ENCODE results near the gene LRGUK. TPM values are rescaled to one million over a fixed set of nuclear protein-coding genes. Genes with fewer than 3 reads are reported as not detected.

Gene LRGUK
- total and polyA plus RNA-seq, 2 of the 4 experiments (the other 2 are of a cell fraction), result 0.07 TPM; not detected in 1

GRCh38 chr7:134307320-134307719 is 180.2 kb downstream of the LRGUK start:
- Histone ChIP-seq H3K27ac (ENCODE audit: insufficient read depth, low read length) (no peak overlapping the region), H3K9me3 (ENCODE audit: control insufficient read depth, insufficient read depth, low read length) (no peaks in the 10 kb centered on the region), H3K4me1 (ENCODE audit: control insufficient read depth, insufficient read depth, low read length) (peaks cover under 1% of the 10 kb centered on the region; the same call in 1 of the 2 replicates), H3K4ac (ENCODE audit: low read depth, low read length) (no peak overlapping the region), H3K9me1 (ENCODE audit: insufficient read depth, low read length) (peaks cover 4% of the 10 kb centered on the region; the same call in 1 of the 2 replicates), H3K18ac (ENCODE audit: low read depth, low read length) (no peak overlapping the region), H3K9ac (ENCODE audit: low read depth, low read length) (no peak overlapping the region), H3K79me1 (ENCODE audit: low read depth in 1 of 2, low read length in 2 of 2) (peaks cover 6 to 11% of the 10 kb centered on the region in 2 experiments; a peak in 3 of 4 replicates), H3K36me3 (ENCODE audit: control insufficient read depth, insufficient read depth, low read length) (peaks cover 6% of the 10 kb centered on the region; the same call in 1 of the 2 replicates), H2BK20ac (ENCODE audit: low read depth, low read length) (no peak overlapping the region), H3K14ac (replicated peaks; ENCODE audit: low read depth, low read length) (no peak overlapping the region), H3K27me3 (ENCODE audit: control insufficient read depth, insufficient read depth, low read length) (no peaks in the 10 kb centered on the region), H3K23ac (ENCODE audit: low read depth, low read length) (no peak overlapping the region), H2BK120ac (ENCODE audit: low read depth, low read length) (no peak overlapping the region), H2BK15ac (ENCODE audit: low read depth, low read length) (no peak overlapping the region), H2AK5ac (ENCODE audit: low read depth, low read length) (no peak overlapping the region), H4K91ac (ENCODE audit: insufficient read depth, low read depth, low read length) (no peak overlapping the region), H4K20me1 (ENCODE audit: insufficient read depth, low read length) (no peaks in the 10 kb centered on the region), H2AK9ac (replicated peaks; ENCODE audit: low read depth, low read length, poor library complexity) (no peak overlapping the region), H2BK5ac (ENCODE audit: low read depth, low read length, poor library complexity, severe bottlenecking) (no peak overlapping the region), H4K5ac (ENCODE audit: low read depth, low read length) (no peak overlapping the region), H4K8ac (ENCODE audit: low read depth in 2 of 2, low read length in 2 of 2) (no peak overlapping the region), H3K56ac (ENCODE audit: extremely low read depth, insufficient read depth, low read length) (no peak overlapping the region), H3K4me2 (ENCODE audit: low read depth, low read length) (no peak overlapping the region), H3K4me3 (ENCODE audit: insufficient read depth, low read depth, low read length) (no peak overlapping the region), H2AFZ (replicated peaks; ENCODE audit: low read length, poor library complexity) (no peak overlapping the region)
- intact Hi-C loops (cut with micrococcal nuclease) (no loop called here), in situ Hi-C loops (cut with MboI; ENCODE audit: low sequenced_read_pairs) (no loop called here), dilution Hi-C loops (cut with HindIII; ENCODE audit: low sequenced_read_pairs, unreplicated experiment) (no loop called here)
- no peak for ATAC-seq (ENCODE audit: low read depth)
- DNase-seq, result no peak
- no peak for TF ChIP-seq MAZ (IDR thresholded peaks at IDR 0.05; ENCODE audit: borderline replicate concordance, low read depth, low read length)
- no peak for TF ChIP-seq BHLHE40 (IDR thresholded peaks at IDR 0.05; ENCODE audit: low read depth, low read length)
- WGBS, 2 experiments (ENCODE audit: extremely low coverage in 2 of 2, insufficient read length in 1 of 2), result no CpG with 5 or more reads among the region's 1 CpG
- BruUV-seq (replicated peaks), result no TSS peak
- POLR2A ChIA-PET (ENCODE audit: unreplicated experiment), result no interaction called here
- CTCF ChIA-PET, result no interaction called here
